Measurements from ENCODE around the gene VMAC. TPM values are rescaled to one million over a fixed set of nuclear protein-coding genes. Genes with fewer than 3 reads are reported as not detected.

VMAC gene
- total and polyA plus RNA-seq, 2 of the 13 experiments (the other 11 are each of a cell fraction or from before 2014, with no cell fraction given) = 2.4 TPM

- TF ChIP-seq ZNF704 (CRISPR knock-in tag; IDR thresholded peaks at IDR 0.05; ENCODE audit: borderline replicate concordance) (no peak; the same call in 1 of the 2 replicates), HNRNPK (IDR thresholded peaks at IDR 0.05; ENCODE audit: low read depth, low read length, poor library complexity, severe bottlenecking) (no peak), ZNF333 (CRISPR knock-in tag; IDR thresholded peaks at IDR 0.05; ENCODE audit: borderline replicate concordance) (no peak), ZNF121 (CRISPR knock-in tag; IDR thresholded peaks at IDR 0.05) (peak; percentile 88), ZBTB26 (CRISPR knock-in tag; IDR thresholded peaks at IDR 0.05; ENCODE audit: borderline replicate concordance) (peak; percentile 98), AHDC1 (CRISPR knock-in tag; IDR thresholded peaks at IDR 0.05; ENCODE audit: borderline replicate concordance) (peak; percentile 88), ZBTB8A (CRISPR knock-in tag; IDR thresholded peaks at IDR 0.05; ENCODE audit: borderline replicate concordance, low read depth) (no peak), MAZ (IDR thresholded peaks at IDR 0.05; ENCODE audit: borderline replicate concordance, low read depth, low read length) (no peak), MAZ (CRISPR knock-in tag; IDR thresholded peaks at IDR 0.05; ENCODE audit: low read depth) (peak; percentile 58; the same call in 1 of the 2 replicates), BCL3 (CRISPR knock-in tag; IDR thresholded peaks at IDR 0.05) (no peak), ZKSCAN1 (IDR thresholded peaks at IDR 0.05; ENCODE audit: low read length) (peak; percentile 32; the same call in 1 of the 2 replicates), CEBPG (CRISPR knock-in tag; IDR thresholded peaks at IDR 0.05) (peak; percentile 99), SAP130 (CRISPR knock-in tag; IDR thresholded peaks at IDR 0.05; ENCODE audit: low read depth) (peak; percentile 90), GMEB2 (CRISPR knock-in tag; IDR thresholded peaks at IDR 0.05; ENCODE audit: low read depth) (0 out of 2 replicates have a peak, but pooled peaks have one; percentile 12)
These were observed 33.7 kb upstream of the VMAC start (continued) for GRCh38 chr19:5870986-5871394.
